Measurements from ENCODE around the gene NMNAT3.

Gene NMNAT3

GRCh38 chr3:139675327-139675726, 2.4 kb downstream of the NMNAT3 start:
- DNase-seq (ENCODE audit: low read depth in 2 of 2): no peak

GRCh38 chr3:139674571-139675260, 3.1 kb downstream of the NMNAT3 start:
- no peak for DNase-seq (ENCODE audit: low read depth in 2 of 2)

- DNase-seq (ENCODE audit: low read depth in 2 of 2): no peak
Observed at GRCh38 chr3:139672884-139673283, 4.9 kb downstream of the NMNAT3 start.

- DNase-seq (ENCODE audit: low read depth in 2 of 2): no peak
Observed at GRCh38 chr3:139671863-139672646, 5.7 kb downstream of the NMNAT3 start.

- DNase-seq (ENCODE audit: low read depth in 2 of 2): no peak
Observed at GRCh38 chr3:139671107-139671506, 6.7 kb downstream of the NMNAT3 start.

- no peak for DNase-seq (ENCODE audit: low read depth in 2 of 2)
Observed at GRCh38 chr3:139670196-139670595, 7.6 kb downstream of the NMNAT3 start.

- no peak for DNase-seq (ENCODE audit: low read depth in 2 of 2)
Observed at GRCh38 chr3:139668332-139668731, 9.4 kb downstream of the NMNAT3 start.

- no peak for DNase-seq (ENCODE audit: low read depth in 2 of 2)
Observed at GRCh38 chr3:139664958-139665357, 12.8 kb downstream of the NMNAT3 start.

GRCh38 chr3:139660269-139660668, 17.5 kb downstream of the NMNAT3 start:
- no peak for DNase-seq (ENCODE audit: low read depth in 2 of 2)

GRCh38 chr3:139659511-139659910, 18.3 kb downstream of the NMNAT3 start:
- DNase-seq (ENCODE audit: low read depth in 2 of 2): no peak

- no peak for DNase-seq (ENCODE audit: low read depth in 2 of 2)
Observed at GRCh38 chr3:139657936-139658335, 19.8 kb downstream of the NMNAT3 start.

- DNase-seq (ENCODE audit: low read depth in 2 of 2): no peak
Observed at GRCh38 chr3:139657434-139657833, 20.3 kb downstream of the NMNAT3 start.

GRCh38 chr3:139655909-139656595, 21.7 kb downstream of the NMNAT3 start:
- no peak for DNase-seq (ENCODE audit: low read depth in 2 of 2)

GRCh38 chr3:139654637-139655365, 23.0 kb downstream of the NMNAT3 start:
- no peak for DNase-seq (ENCODE audit: low read depth in 2 of 2)

GRCh38 chr3:139653582-139653981, 24.2 kb downstream of the NMNAT3 start:
- DNase-seq (ENCODE audit: low read depth in 2 of 2): no peak

GRCh38 chr3:139652561-139652960, 25.2 kb downstream of the NMNAT3 start:
- no peak for DNase-seq (ENCODE audit: low read depth in 2 of 2)

GRCh38 chr3:139647866-139648435, 29.8 kb downstream of the NMNAT3 start:
- DNase-seq (ENCODE audit: low read depth in 2 of 2): no peak

GRCh38 chr3:139646512-139646911, 31.3 kb downstream of the NMNAT3 start:
- DNase-seq (ENCODE audit: low read depth in 2 of 2): no peak

- DNase-seq (ENCODE audit: low read depth in 2 of 2): no peak
Observed at GRCh38 chr3:139642996-139643395, 34.8 kb downstream of the NMNAT3 start.

GRCh38 chr3:139640456-139640855, 37.3 kb downstream of the NMNAT3 start:
- no peak for DNase-seq (ENCODE audit: low read depth in 2 of 2)

- DNase-seq (ENCODE audit: low read depth in 2 of 2): no peak
Observed at GRCh38 chr3:139639662-139640061, 38.1 kb downstream of the NMNAT3 start.

GRCh38 chr3:139638518-139638917, 39.3 kb downstream of the NMNAT3 start:
- DNase-seq (ENCODE audit: low read depth in 2 of 2): no peak

All from stimulated activated CD8-positive, alpha-beta memory T cell treated with anti-CD3 and anti-CD28 coated beads, Interleukin-15, amount 100 ng/mL, for 4 hours (primary cell).